ENCODE measurements around the gene VOPP1.
"Not testable (repeated sequence)": the region's sequence is repeated elsewhere in the genome, so short reads cannot be mapped to it uniquely, and the experiment has no call there.

Gene VOPP1

GRCh38 chr7:55592492-55592891 lies 20.2 kb upstream of the VOPP1 start:
- Histone ChIP-seq H3K4me1 (ENCODE audit: control insufficient read depth, insufficient read depth, low read length) (no peaks in the 10 kb centered on the region), H3K27me3 (ENCODE audit: control insufficient read depth, insufficient read depth, low read length) (no peaks in the 10 kb centered on the region), H3K9ac (ENCODE audit: low read length) (no peak overlapping the region), H3K36me3 (ENCODE audit: control insufficient read depth, insufficient read depth, low read length) (no peaks in the 10 kb centered on the region), H3K27ac (ENCODE audit: low read depth, low read length) (no peak overlapping the region), H3K4me3 (ENCODE audit: low read length) (no peak overlapping the region)

GRCh38 chr7:55591282-55591931 lies 19.1 kb upstream of the VOPP1 start:
- H3K4me3 ChIP-seq (ENCODE audit: low read length), result no peak overlapping the region
- H3K27me3 ChIP-seq (ENCODE audit: control insufficient read depth, insufficient read depth, low read length), result no peaks in the 10 kb centered on the region
- H3K36me3 ChIP-seq (ENCODE audit: control insufficient read depth, insufficient read depth, low read length), result no peaks in the 10 kb centered on the region
- no peaks in the 10 kb centered on the region for H3K4me1 ChIP-seq (ENCODE audit: control insufficient read depth, insufficient read depth, low read length)
- no peak overlapping the region for H3K9ac ChIP-seq (ENCODE audit: low read length)
- H3K27ac ChIP-seq (ENCODE audit: low read depth, low read length), result no peak overlapping the region

GRCh38 chr7:55590517-55591281 lies 18.4 kb upstream of the VOPP1 start:
- Histone ChIP-seq H3K36me3 (ENCODE audit: control insufficient read depth, insufficient read depth, low read length) (no peaks in the 10 kb centered on the region), H3K4me1 (ENCODE audit: control insufficient read depth, insufficient read depth, low read length) (no peaks in the 10 kb centered on the region)

GRCh38 chr7:55589905-55590304 lies 17.6 kb upstream of the VOPP1 start:
- Histone ChIP-seq H3K36me3 (ENCODE audit: control insufficient read depth, insufficient read depth, low read length) (no peaks in the 10 kb centered on the region), H3K9ac (ENCODE audit: low read length) (no peak overlapping the region), H3K4me3 (ENCODE audit: low read length) (no peak overlapping the region), H3K27ac (ENCODE audit: low read depth, low read length) (no peak overlapping the region), H3K4me1 (ENCODE audit: control insufficient read depth, insufficient read depth, low read length) (no peaks in the 10 kb centered on the region), H3K27me3 (ENCODE audit: control insufficient read depth, insufficient read depth, low read length) (no peaks in the 10 kb centered on the region)

More at GRCh38 chr7:55590517-55591281, 18.4 kb upstream of the VOPP1 start:
- no peak overlapping the region for H3K27ac ChIP-seq (ENCODE audit: low read depth, low read length)
- H3K9ac ChIP-seq (ENCODE audit: low read length), result no peak overlapping the region
- H3K4me3 ChIP-seq (ENCODE audit: low read length), result no peak overlapping the region
- no peaks in the 10 kb centered on the region for H3K27me3 ChIP-seq (ENCODE audit: control insufficient read depth, insufficient read depth, low read length)

- Histone ChIP-seq H3K4me3 (ENCODE audit: low read length) (no peak overlapping the region), H3K36me3 (ENCODE audit: control insufficient read depth, insufficient read depth, low read length) (no peaks in the 10 kb centered on the region), H3K27ac (ENCODE audit: low read depth, low read length) (no peak overlapping the region), H3K9ac (ENCODE audit: low read length) (no peak overlapping the region), H3K4me1 (ENCODE audit: control insufficient read depth, insufficient read depth, low read length) (no peaks in the 10 kb centered on the region), H3K27me3 (ENCODE audit: control insufficient read depth, insufficient read depth, low read length) (no peaks in the 10 kb centered on the region)
Observed at GRCh38 chr7:55588976-55589604, 16.8 kb upstream of the VOPP1 start.

GRCh38 chr7:55588379-55588699 lies 16.0 kb upstream of the VOPP1 start:
- H3K4me1 ChIP-seq (ENCODE audit: control insufficient read depth, insufficient read depth, low read length), result no peaks in the 10 kb centered on the region
- no peak overlapping the region for H3K27ac ChIP-seq (ENCODE audit: low read depth, low read length)

GRCh38 chr7:55587687-55588378 lies 15.5 kb upstream of the VOPP1 start:
- no peaks in the 10 kb centered on the region for H3K4me1 ChIP-seq (ENCODE audit: control insufficient read depth, insufficient read depth, low read length)

More at GRCh38 chr7:55588379-55588699, 16.0 kb upstream of the VOPP1 start:
- H3K27me3 ChIP-seq (ENCODE audit: control insufficient read depth, insufficient read depth, low read length), result no peaks in the 10 kb centered on the region
- H3K9ac ChIP-seq (ENCODE audit: low read length), result no peak overlapping the region
- no peaks in the 10 kb centered on the region for H3K36me3 ChIP-seq (ENCODE audit: control insufficient read depth, insufficient read depth, low read length)
- H3K4me3 ChIP-seq (ENCODE audit: low read length), result no peak overlapping the region

GRCh38 chr7:55582656-55583055 lies 10.4 kb upstream of the VOPP1 start:
- not testable (repeated sequence) for H3K4me3 ChIP-seq (ENCODE audit: low read length)

More at GRCh38 chr7:55587687-55588378, 15.5 kb upstream of the VOPP1 start:
- H3K9ac ChIP-seq (ENCODE audit: low read length), result no peak overlapping the region
- no peak overlapping the region for H3K27ac ChIP-seq (ENCODE audit: low read depth, low read length)
- no peaks in the 10 kb centered on the region for H3K27me3 ChIP-seq (ENCODE audit: control insufficient read depth, insufficient read depth, low read length)
- no peak overlapping the region for H3K4me3 ChIP-seq (ENCODE audit: low read length)
- H3K36me3 ChIP-seq (ENCODE audit: control insufficient read depth, insufficient read depth, low read length), result no peaks in the 10 kb centered on the region

GRCh38 chr7:55576753-55577152 lies 4.5 kb upstream of the VOPP1 start:
- Histone ChIP-seq H3K27ac (ENCODE audit: low read depth, low read length) (no peak overlapping the region), H3K4me1 (ENCODE audit: control insufficient read depth, insufficient read depth, low read length) (peaks cover 13% of the 10 kb centered on the region), H3K36me3 (ENCODE audit: control insufficient read depth, insufficient read depth, low read length) (no peaks in the 10 kb centered on the region), H3K9ac (ENCODE audit: low read length) (no peak overlapping the region), H3K4me3 (ENCODE audit: low read length) (no peak overlapping the region), H3K27me3 (ENCODE audit: control insufficient read depth, insufficient read depth, low read length) (no peaks in the 10 kb centered on the region)

More at GRCh38 chr7:55582656-55583055, 10.4 kb upstream of the VOPP1 start:
- H3K27ac ChIP-seq (ENCODE audit: low read depth, low read length); H3K4me1 ChIP-seq (ENCODE audit: control insufficient read depth, insufficient read depth, low read length); H3K36me3 ChIP-seq (ENCODE audit: control insufficient read depth, insufficient read depth, low read length); H3K9ac ChIP-seq (ENCODE audit: low read length); H3K27me3 ChIP-seq (ENCODE audit: control insufficient read depth, insufficient read depth, low read length): not testable (repeated sequence)

GRCh38 chr7:55575733-55576132 lies 3.4 kb upstream of the VOPP1 start:
- Histone ChIP-seq H3K27ac (ENCODE audit: low read depth, low read length) (no peak overlapping the region), H3K36me3 (ENCODE audit: control insufficient read depth, insufficient read depth, low read length) (no peaks in the 10 kb centered on the region), H3K9ac (ENCODE audit: low read length) (no peak overlapping the region), H3K4me3 (ENCODE audit: low read length) (no peak overlapping the region), H3K27me3 (ENCODE audit: control insufficient read depth, insufficient read depth, low read length) (no peaks in the 10 kb centered on the region), H3K4me1 (ENCODE audit: control insufficient read depth, insufficient read depth, low read length) (peaks cover 13% of the 10 kb centered on the region)

GRCh38 chr7:55575098-55575497 lies 2.8 kb upstream of the VOPP1 start:
- no peak overlapping the region for H3K4me3 ChIP-seq (ENCODE audit: low read length)
- no peaks in the 10 kb centered on the region for H3K27me3 ChIP-seq (ENCODE audit: control insufficient read depth, insufficient read depth, low read length)
- H3K4me1 ChIP-seq (ENCODE audit: control insufficient read depth, insufficient read depth, low read length), result peaks cover 13% of the 10 kb centered on the region
- no peak overlapping the region for H3K27ac ChIP-seq (ENCODE audit: low read depth, low read length)
- H3K9ac ChIP-seq (ENCODE audit: low read length), result no peak overlapping the region
- H3K36me3 ChIP-seq (ENCODE audit: control insufficient read depth, insufficient read depth, low read length), result no peaks in the 10 kb centered on the region

GRCh38 chr7:55574051-55574717 lies 1.9 kb upstream of the VOPP1 start:
- Histone ChIP-seq H3K27me3 (ENCODE audit: control insufficient read depth, insufficient read depth, low read length) (no peaks in the 10 kb centered on the region), H3K4me1 (ENCODE audit: control insufficient read depth, insufficient read depth, low read length) (peaks cover 13% of the 10 kb centered on the region), H3K36me3 (ENCODE audit: control insufficient read depth, insufficient read depth, low read length) (no peaks in the 10 kb centered on the region), H3K4me3 (ENCODE audit: low read length) (no peak overlapping the region), H3K9ac (ENCODE audit: low read length) (no peak overlapping the region), H3K27ac (ENCODE audit: low read depth, low read length) (no peak overlapping the region)
